ENCODE data around the gene ERN1.

DNA sequence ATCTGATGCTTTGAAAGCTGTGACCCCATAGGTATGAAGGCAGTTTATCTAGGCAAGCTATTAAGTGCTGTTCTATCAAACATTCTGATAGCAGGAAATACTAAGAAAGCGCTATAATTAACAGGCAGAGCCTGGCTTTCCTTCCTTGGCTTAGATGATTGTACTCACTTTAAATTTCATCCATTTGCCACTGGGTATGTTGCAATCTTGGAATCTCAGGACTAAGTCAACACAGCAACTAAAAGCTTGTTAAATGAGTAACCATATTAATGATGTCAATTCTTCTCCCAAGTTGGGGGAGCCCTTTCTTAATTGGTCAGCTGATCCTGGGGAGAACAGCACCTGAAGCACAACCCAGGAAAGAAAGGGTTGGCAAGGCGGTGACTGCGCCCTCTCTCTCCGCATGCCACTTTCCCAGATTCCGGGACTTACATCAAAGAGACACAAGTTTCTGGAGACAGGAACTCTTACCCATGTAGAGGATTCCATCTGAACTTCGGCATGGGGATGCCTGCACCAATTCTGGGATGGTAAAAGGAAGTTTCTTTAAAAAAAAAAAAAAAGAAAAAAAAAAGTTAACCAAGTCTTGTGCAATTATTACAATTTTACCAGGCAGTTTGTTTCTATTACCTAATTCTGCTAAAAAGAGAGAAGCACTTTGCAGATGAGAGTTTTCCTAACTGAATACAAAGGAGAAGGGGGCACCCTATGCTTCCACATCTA, 55.1 kb downstream of the ERN1 start:
- TF ChIP-seq, protein P1, sequence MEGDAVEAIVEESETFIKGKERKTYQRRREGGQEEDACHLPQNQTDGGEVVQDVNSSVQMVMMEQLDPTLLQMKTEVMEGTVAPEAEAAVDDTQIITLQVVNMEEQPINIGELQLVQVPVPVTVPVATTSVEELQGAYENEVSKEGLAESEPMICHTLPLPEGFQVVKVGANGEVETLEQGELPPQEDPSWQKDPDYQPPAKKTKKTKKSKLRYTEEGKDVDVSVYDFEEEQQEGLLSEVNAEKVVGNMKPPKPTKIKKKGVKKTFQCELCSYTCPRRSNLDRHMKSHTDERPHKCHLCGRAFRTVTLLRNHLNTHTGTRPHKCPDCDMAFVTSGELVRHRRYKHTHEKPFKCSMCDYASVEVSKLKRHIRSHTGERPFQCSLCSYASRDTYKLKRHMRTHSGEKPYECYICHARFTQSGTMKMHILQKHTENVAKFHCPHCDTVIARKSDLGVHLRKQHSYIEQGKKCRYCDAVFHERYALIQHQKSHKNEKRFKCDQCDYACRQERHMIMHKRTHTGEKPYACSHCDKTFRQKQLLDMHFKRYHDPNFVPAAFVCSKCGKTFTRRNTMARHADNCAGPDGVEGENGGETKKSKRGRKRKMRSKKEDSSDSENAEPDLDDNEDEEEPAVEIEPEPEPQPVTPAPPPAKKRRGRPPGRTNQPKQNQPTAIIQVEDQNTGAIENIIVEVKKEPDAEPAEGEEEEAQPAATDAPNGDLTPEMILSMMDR (IDR thresholded peaks at IDR 0.05; ENCODE audit: insufficient read depth, low read length) = no peak
- TF ChIP-seq POLR2AphosphoS5 (IDR thresholded peaks at IDR 0.05; ENCODE audit: low read depth) (no peak), GABPA (IDR thresholded peaks at IDR 0.05; ENCODE audit: low read depth) (no peak), REST (IDR thresholded peaks at IDR 0.05; ENCODE audit: insufficient replicate concordance, low read depth) (no peak), SPI1 (IDR thresholded peaks at IDR 0.05; ENCODE audit: borderline replicate concordance, low read depth) (0 out of 2 replicates have a peak, but pooled peaks have one; percentile 16)

All from HL-60 (cell line).